ENCODE data around the gene CHMP4B.

The CHMP4B gene

GRCh38 chr20:33866398-33867100, 55.4 kb downstream of the CHMP4B start:
- DNase-seq: no peak

GRCh38 chr20:33868042-33868441, 56.9 kb downstream of the CHMP4B start:
- no peak for DNase-seq

- no peak for DNase-seq
These were observed 57.4 kb downstream of the CHMP4B start for GRCh38 chr20:33868595-33868994.

GRCh38 chr20:33869283-33869682, 58.1 kb downstream of the CHMP4B start:
- no peak for DNase-seq

GRCh38 chr20:33871362-33871761, 60.2 kb downstream of the CHMP4B start:
- no peak for DNase-seq

GRCh38 chr20:33874129-33874528, 63.0 kb downstream of the CHMP4B start:
- DNase-seq: no peak

- DNase-seq: no peak
These were observed 63.9 kb downstream of the CHMP4B start for GRCh38 chr20:33875055-33875454.

- DNase-seq: no peak
These were observed 64.4 kb downstream of the CHMP4B start for GRCh38 chr20:33875534-33876026.

GRCh38 chr20:33878583-33878982, 67.4 kb downstream of the CHMP4B start:
- DNase-seq: no peak

- no peak for DNase-seq
These were observed 69.2 kb downstream of the CHMP4B start for GRCh38 chr20:33880396-33880795.

- no peak for DNase-seq
These were observed 70.8 kb downstream of the CHMP4B start for GRCh38 chr20:33881989-33882388.

GRCh38 chr20:33882481-33882880, 71.3 kb downstream of the CHMP4B start:
- DNase-seq: no peak

- no peak for DNase-seq
These were observed 72.0 kb downstream of the CHMP4B start for GRCh38 chr20:33883164-33883563.

- DNase-seq: no peak
These were observed 73.5 kb downstream of the CHMP4B start for GRCh38 chr20:33884633-33885032.

- DNase-seq: no peak
These were observed 78.2 kb downstream of the CHMP4B start for GRCh38 chr20:33889312-33889711.

- no peak for DNase-seq
These were observed 79.4 kb downstream of the CHMP4B start for GRCh38 chr20:33890557-33890956.

GRCh38 chr20:33893314-33893713, 82.2 kb downstream of the CHMP4B start:
- peak; percentile 75 for DNase-seq

GRCh38 chr20:33894798-33895197, 83.7 kb downstream of the CHMP4B start:
- peak; percentile 36 for DNase-seq

GRCh38 chr20:33896509-33896908, 85.4 kb downstream of the CHMP4B start:
- peak; percentile 62 for DNase-seq

GRCh38 chr20:33897313-33897912, 86.3 kb downstream of the CHMP4B start:
- DNase-seq: no peak

- no peak for DNase-seq
These were observed 88.0 kb downstream of the CHMP4B start for GRCh38 chr20:33899106-33899505.

- DNase-seq: no peak
These were observed 89.5 kb downstream of the CHMP4B start for GRCh38 chr20:33900521-33901131.

- DNase-seq: no peak
These were observed 90.0 kb downstream of the CHMP4B start for GRCh38 chr20:33901132-33901523.

- no peak for DNase-seq
These were observed 90.9 kb downstream of the CHMP4B start for GRCh38 chr20:33902011-33902410.
